HG02588 (cell line): ENCODE measurements around the gene CFAP20.

Experiments
- ATAC-seq: cut with Tn5 transposase; IDR thresholded peaks from one replicate; pipeline ENCODE4 v1.9.1; 2021; ENCODE audit warnings: mild to moderate bottlenecking, moderate library complexity; ENCODE audit not compliant: unreplicated experiment

The CFAP20 gene

GRCh38 chr16:58129097-58129936 lies at the start of gene CFAP20:
CFAP20 (minus strand) TSS chr16:58129381; CDS start chr16:58129115, 266 bp downstream.
- ATAC-seq = peak; percentile 87

- no peak for ATAC-seq
Observed at GRCh38 chr16:58177353-58177710, 48.2 kb upstream of the CFAP20 start.

- no peak for ATAC-seq
Observed at GRCh38 chr16:58176608-58177352, 47.6 kb upstream of the CFAP20 start.

DNA sequence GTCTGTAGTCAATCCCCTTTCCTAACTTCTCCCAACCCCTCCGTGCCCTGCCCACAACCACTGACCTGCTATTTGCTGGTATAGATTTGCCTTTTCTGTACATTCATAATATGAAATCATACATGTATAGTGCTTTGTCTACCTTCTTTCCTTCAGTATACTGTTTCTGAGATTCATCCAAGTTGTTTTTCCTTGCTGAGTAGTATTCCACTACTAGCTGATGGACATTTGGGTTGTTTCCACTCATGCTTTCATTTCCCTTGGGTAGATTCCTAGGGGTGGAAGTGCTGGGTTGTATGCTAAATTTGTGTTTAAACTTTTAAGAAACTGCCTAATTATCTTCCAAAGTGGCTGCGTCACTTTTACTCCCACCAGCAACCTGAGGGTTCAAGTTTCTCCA lies 41.0 kb upstream of the CFAP20 start:
- ATAC-seq = no peak

- ATAC-seq = no peak
Observed at GRCh38 chr16:58160855-58161254, 31.7 kb upstream of the CFAP20 start.

- no peak for ATAC-seq
Observed at GRCh38 chr16:58158725-58159124, 29.5 kb upstream of the CFAP20 start.

GRCh38 chr16:58157951-58158540 lies 28.9 kb upstream of the CFAP20 start:
- ATAC-seq = no peak

DNA sequence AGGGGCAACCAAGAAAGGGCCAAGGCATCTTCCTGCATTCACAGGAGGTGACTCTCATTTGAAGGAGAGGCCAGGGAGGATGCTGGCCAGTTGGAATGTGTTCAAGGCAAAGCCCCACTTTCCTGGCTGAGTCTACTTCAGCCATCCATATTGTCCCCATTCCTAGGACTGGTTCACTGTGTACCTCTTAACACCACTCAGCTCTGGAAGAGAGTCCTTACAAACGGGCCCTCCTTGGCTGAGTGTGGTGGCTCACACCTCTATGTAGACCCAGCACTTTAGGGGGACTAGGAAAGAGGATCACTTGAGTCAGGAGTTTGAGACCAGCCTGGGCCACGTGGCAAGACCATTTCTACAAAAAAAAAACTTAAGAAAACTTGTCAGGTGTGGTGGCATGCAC lies 28.1 kb upstream of the CFAP20 start:
- ATAC-seq = no peak

- no peak for ATAC-seq
Observed at GRCh38 chr16:58155839-58156238, 26.7 kb upstream of the CFAP20 start.

DNA sequence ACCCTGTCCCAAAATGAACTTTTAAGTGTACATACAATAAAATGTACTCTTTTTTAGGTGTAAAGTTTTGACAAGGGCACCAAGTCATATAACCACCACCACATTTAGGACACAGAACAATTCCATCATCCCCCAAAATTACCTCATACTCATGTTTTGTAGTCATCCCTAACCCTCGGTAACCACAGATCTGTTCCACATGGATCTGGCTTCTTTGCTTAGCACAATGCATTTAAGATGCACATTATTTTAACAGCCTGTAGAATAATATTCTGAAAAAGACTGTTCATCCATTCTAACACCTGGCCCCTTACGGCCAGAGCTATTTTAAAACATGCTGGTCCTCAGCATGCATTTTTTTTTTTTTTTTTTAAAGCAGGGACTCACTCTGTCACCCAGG lies 25.2 kb upstream of the CFAP20 start:
- ATAC-seq = no peak

- ATAC-seq = no peak
Observed at GRCh38 chr16:58152246-58152868, 23.2 kb upstream of the CFAP20 start.

DNA sequence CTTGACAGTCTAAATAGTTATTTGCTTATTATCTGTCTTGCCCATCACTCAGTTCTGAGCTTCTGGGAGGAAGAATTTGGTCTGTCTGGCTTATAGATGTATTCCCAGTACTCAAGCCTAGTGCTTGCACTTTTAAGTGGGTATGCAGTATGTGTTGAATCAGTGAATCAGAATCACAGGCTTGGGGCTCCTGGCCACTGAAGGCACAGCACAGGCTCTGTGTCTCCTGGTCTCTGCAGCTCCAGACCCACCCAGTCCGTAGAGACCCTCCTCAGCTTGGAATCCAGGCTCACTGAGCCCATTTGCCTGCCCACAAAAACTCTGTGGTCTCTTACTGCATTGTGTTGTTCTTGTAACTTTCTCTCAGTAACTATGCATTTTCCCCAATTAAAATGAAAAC lies 19.3 kb upstream of the CFAP20 start:
- ATAC-seq = no peak

- ATAC-seq = no peak
Observed at GRCh38 chr16:58148099-58148498, 18.9 kb upstream of the CFAP20 start.

- ATAC-seq = no peak
Observed at GRCh38 chr16:58138852-58139251, 9.7 kb upstream of the CFAP20 start.

DNA sequence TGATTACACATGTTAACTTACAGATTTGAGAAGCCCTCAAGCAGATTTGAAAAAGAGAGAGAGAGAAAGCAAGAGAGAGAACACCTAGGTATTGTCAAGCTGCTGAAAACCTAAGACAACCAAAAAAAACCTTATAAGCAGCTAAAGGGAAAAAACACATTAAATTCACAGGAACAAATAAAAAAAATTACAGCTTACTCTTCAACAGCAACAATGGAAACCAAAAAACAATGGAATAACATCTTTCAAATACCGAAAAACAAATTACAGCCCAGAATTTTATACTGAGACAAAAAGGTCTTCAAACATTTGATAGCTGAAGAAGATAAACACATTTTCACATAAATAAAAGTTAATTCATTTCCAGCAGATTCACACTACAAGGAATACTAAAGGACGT lies 8.4 kb upstream of the CFAP20 start:
- ATAC-seq = no peak

DNA sequence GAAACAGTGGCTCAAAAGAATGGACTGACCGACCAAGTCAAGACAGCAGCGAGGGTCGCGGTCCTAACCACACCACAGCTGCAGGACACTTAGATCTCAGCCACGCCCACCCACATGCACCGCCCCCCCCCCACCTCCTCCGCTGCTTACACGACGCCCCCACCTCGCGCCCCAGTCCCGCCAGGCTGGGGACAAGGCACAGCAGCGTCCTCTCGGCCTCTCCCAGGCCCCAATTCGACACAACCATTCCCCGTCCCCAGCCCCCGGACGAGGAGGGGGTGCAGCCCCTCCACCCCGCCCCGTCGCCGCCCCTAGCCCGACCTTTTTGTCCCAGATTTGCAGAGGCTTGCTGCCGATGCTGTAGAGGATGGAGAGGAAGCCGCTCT lies 477 bp downstream of the CFAP20 start:
- no peak for ATAC-seq

GRCh38 chr16:58128181-58128631 lies 975 bp downstream of the CFAP20 start:
- ATAC-seq = no peak

DNA sequence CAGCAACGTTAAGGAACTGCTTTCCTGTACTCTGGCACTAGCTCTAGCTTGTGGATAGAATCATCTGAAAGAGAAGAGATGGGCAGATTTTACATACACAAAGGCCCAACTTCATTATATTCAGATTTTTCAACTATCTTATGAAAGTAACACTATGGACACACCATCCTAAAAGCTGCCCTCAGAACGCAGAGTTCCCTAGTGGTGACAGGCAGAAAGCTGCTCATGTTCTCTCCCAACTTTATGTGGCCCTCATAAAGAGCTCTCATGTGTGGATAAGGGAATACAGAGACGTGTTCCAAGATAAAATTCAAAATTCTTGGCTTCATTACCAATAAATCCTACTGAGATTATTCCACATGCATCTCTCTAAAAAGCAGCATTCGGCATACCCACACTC lies 1.5 kb downstream of the CFAP20 start:
- ATAC-seq = no peak

DNA sequence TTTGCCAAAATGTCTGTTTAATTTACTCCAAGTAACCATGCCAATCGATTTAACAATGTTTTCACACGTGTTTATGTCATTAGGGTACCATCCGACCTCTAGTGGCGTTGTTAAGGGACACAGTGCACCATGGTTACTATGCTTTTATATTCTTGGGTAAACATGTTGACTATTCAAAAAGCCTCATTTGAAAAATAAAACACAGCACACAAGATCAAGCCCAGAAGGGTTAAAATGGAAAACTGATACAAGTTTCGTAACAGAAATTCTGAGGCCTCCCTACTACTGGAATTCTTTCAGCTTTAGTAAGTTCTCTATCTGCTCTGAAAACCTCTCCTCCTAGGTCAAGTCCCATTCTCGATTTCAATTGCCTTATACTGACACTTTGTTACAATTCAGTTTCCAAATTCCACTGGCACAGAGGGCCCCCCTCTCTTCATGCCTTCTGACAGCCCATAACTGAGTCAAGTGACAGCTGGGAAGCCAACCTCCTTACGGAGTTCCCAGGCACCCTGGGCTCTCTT lies 2.1 kb downstream of the CFAP20 start:
- no peak for ATAC-seq

DNA sequence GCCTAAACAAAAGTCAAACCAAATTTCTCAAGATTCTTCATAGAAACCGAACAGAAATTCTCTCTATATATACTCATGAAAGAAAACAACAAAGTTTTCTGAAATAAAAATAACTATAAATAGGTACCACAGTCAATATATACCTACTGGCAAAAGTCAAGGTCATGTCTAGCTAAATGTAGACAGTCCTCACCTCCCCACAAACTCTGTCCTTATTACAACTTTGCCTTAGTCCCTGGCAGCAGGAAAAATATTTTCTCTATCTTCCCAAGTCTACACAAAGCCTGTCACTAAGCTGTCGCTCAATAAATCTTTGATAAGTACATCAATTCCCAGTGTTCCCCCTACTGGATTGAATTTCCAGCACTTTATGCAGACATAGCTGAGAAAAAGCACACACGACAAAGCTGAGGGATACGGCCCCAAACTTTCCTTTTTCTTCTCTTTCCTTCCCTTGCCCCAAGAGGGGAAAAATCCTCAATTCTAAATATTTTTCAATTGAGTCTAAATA lies 2.7 kb downstream of the CFAP20 start:
- no peak for ATAC-seq

GRCh38 chr16:58125781-58126335 lies 3.3 kb downstream of the CFAP20 start:
- ATAC-seq = no peak
